GM19467 (cell line): Measurements from ENCODE around the gene GAREM2.

Experiments used
- ATAC-seq: cut with Tn5 transposase; IDR thresholded peaks from one replicate; pipeline ENCODE4 v1.9.1; 2021; ENCODE audit warnings: mild to moderate bottlenecking, moderate library complexity; ENCODE audit not compliant: unreplicated experiment

Gene GAREM2

DNA sequence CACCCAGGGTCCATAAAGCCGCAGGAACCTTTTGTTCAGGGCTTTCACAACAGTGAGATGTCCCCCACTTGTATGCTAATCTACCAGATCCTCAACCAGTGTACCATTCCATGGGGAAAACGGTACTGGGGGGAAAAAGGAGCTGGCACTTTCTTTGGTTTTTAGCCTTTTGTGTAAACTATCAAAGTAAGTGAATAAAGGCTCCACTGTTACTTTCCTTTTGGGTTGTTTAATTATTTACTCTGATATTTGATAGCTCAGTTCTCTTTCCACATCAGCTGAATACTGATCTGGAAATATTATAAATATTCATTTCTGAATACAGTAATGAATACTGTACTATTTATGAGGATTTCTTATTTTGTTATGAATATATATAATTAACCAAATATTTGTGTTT, 51.2 kb downstream of the GAREM2 start:
- ATAC-seq = no peak

DNA sequence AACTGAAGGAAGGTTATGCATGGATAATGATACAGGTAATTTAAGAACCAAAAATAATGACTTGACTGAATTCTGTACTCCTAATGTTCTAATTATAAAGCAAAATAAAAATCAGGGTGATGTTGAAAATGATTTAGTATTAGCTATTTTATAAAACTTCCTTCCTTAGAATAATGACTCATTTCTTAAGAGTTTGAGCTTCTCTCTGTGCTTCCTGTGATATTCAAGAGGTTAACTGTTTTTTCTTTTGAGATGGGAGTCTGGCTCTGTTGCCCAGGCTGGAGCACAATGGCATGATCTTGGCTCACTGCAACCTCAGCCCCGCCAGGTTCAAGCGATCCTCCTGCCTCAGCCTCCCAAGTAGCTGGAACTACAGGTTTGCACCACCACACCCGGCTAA, 56.7 kb downstream of the GAREM2 start:
- ATAC-seq = no peak

GRCh38 chr2:26230806-26231205, 57.9 kb downstream of the GAREM2 start:
- ATAC-seq = no peak

GRCh38 chr2:26235089-26235488, 62.2 kb downstream of the GAREM2 start:
- no peak for ATAC-seq

DNA sequence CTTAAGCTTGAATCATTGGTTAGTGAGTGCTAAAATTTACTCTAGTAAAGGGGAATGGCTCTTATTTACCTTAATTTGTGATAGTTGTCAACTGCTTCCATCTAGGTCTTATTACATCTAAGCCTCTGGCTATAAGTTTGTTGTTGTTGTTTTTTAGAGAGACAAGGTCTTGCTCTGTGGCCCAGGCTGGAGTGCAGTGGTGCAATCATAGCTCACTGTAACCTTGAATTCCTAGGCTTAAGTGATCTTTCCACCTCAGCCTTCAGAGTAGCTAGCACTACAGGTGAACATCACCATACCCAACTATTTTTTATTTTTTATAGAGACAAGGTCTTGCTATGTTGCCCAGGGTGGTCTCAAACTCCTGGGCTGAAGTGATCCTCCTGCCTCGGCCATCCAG, 65.0 kb downstream of the GAREM2 start:
- ATAC-seq = no peak

- ATAC-seq = no peak
Observed at GRCh38 chr2:26238311-26238958, 65.5 kb downstream of the GAREM2 start.
